ENCODE results near the gene IL6.
A peak's percentile ranks its signal among the peaks of the same experiment; 100 is the strongest.
"Not testable (repeated sequence)": the region's sequence is repeated elsewhere in the genome, so short reads cannot be mapped to it uniquely, and the experiment has no call there.

The IL6 gene

DNA sequence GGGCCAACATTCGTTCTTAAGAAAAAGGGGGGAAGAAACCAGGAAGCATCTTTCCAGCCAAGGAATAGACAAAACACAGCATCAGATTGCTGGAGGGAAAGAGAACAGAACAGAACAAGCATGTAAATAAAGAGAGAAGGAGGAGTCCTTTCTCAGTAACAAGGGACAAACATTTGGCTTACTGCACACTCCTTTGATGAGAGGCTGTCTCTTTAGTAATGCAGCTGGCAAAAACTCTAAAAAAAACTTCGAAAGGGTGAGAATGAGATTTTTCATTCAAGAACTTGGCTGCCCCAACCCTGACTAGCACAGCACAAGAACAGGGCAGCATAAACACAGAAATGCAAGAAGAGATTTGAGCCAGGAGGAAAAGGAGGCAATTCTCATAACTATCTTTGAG lies 38.9 kb upstream of the IL6 start:
- no peak overlapping the region for H3K4me3 ChIP-seq (ENCODE audit: low read length in 2 of 2)
- no peak overlapping the region for H3K18ac ChIP-seq (ENCODE audit: low read length)
- no peaks in the 10 kb centered on the region for H3K36me3 ChIP-seq (replicated peaks in 1 of 2; ENCODE audit: control insufficient read depth in 2 of 2, insufficient read depth in 2 of 2, low read length in 2 of 2)
- no peak overlapping the region for H3K23ac ChIP-seq (ENCODE audit: low read depth, low read length, poor library complexity)
- no peak overlapping the region for H4K8ac ChIP-seq (ENCODE audit: low read depth, low read length)
- H3K4me1 ChIP-seq (ENCODE audit: control insufficient read depth in 2 of 2, insufficient read depth in 1 of 2, low read depth in 1 of 2, low read length in 2 of 2) = no peaks in the 10 kb centered on the region
- no CpG with 5 or more reads among the region's 2 CpGs for WGBS, 2 donors (ENCODE audit: extremely low coverage in 2 of 2, insufficient read length in 2 of 2, insufficient replicate concordance in 1 of 2)
- no peak overlapping the region for H3K4me2 ChIP-seq (ENCODE audit: insufficient read depth, low read length, poor library complexity, severe bottlenecking)
- no peaks in the 10 kb centered on the region for H3K27me3 ChIP-seq (ENCODE audit: control insufficient read depth in 3 of 3, insufficient read depth in 3 of 3, low read depth in 1 of 3, low read length in 3 of 3)
- no peak overlapping the region for H2BK12ac ChIP-seq (ENCODE audit: low read length)
- no peak overlapping the region for H2BK15ac ChIP-seq (ENCODE audit: low read length)
- no peak for DNase-seq (ENCODE audit: low spot score)
- H2AK5ac ChIP-seq (ENCODE audit: low read depth, low read length) = no peak overlapping the region
- H3K14ac ChIP-seq (ENCODE audit: low read length) = no peak overlapping the region
- no peak overlapping the region for H2BK120ac ChIP-seq (ENCODE audit: low read depth, low read length)
- H2BK5ac ChIP-seq (ENCODE audit: low read length) = no peak overlapping the region
- H2AFZ ChIP-seq (ENCODE audit: low read length) = no peak overlapping the region
- H3K9me3 ChIP-seq (replicated peaks in 1 of 2; ENCODE audit: control insufficient read depth in 2 of 2, insufficient read depth in 1 of 2, low read depth in 1 of 2, low read length in 2 of 2) = no peaks in the 10 kb centered on the region
- H3K9ac ChIP-seq (ENCODE audit: low read depth, low read length, poor library complexity) = no peak overlapping the region
- no peak overlapping the region for H3K27ac ChIP-seq (replicated peaks; ENCODE audit: low read length)
- H3K4ac ChIP-seq (ENCODE audit: low read length) = no peak overlapping the region
- H4K91ac ChIP-seq (ENCODE audit: low read depth, low read length, poor library complexity) = no peak overlapping the region
- no peaks in the 10 kb centered on the region for H3K79me1 ChIP-seq (ENCODE audit: low read depth, low read length)

DNA sequence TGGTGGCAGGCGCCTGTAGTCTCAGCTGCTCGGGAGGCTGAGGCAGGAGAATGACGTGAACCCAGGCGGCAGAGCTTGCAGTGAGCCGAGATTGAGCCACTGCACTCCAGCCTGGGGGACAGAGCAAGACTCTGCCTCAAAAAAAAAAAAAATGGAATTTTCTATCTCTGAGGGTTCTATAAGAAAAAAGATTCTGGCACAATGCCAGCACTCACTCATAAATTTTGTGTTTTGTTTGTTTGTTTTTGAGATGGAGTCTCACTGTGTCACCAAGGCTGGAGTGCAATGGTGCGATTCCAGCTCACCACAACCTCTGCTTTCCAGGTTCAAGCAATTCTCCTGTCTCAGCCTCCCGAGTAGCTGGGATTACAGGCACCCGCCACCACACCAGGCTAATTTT lies 38.1 kb upstream of the IL6 start:
- H3K27me3 ChIP-seq (ENCODE audit: control insufficient read depth in 3 of 3, insufficient read depth in 3 of 3, low read depth in 1 of 3, low read length in 3 of 3); H3K4ac ChIP-seq (ENCODE audit: low read length); H4K8ac ChIP-seq (ENCODE audit: low read depth, low read length); H3K23ac ChIP-seq (ENCODE audit: low read depth, low read length, poor library complexity); H3K9me3 ChIP-seq (replicated peaks in 1 of 2; ENCODE audit: control insufficient read depth in 2 of 2, insufficient read depth in 1 of 2, low read depth in 1 of 2, low read length in 2 of 2); H3K9ac ChIP-seq (ENCODE audit: low read depth, low read length, poor library complexity); H3K14ac ChIP-seq (ENCODE audit: low read length); H3K79me1 ChIP-seq (ENCODE audit: low read depth, low read length); H3K4me1 ChIP-seq (ENCODE audit: control insufficient read depth in 2 of 2, insufficient read depth in 1 of 2, low read depth in 1 of 2, low read length in 2 of 2); DNase-seq (ENCODE audit: low spot score); H2BK5ac ChIP-seq (ENCODE audit: low read length); H2AK5ac ChIP-seq (ENCODE audit: low read depth, low read length); H3K18ac ChIP-seq (ENCODE audit: low read length); H2BK15ac ChIP-seq (ENCODE audit: low read length); H2BK12ac ChIP-seq (ENCODE audit: low read length); H2BK120ac ChIP-seq (ENCODE audit: low read depth, low read length); H3K4me2 ChIP-seq (ENCODE audit: insufficient read depth, low read length, poor library complexity, severe bottlenecking); H3K4me3 ChIP-seq (ENCODE audit: low read length in 2 of 2); H3K36me3 ChIP-seq (replicated peaks in 1 of 2; ENCODE audit: control insufficient read depth in 2 of 2, insufficient read depth in 2 of 2, low read length in 2 of 2); H3K27ac ChIP-seq (replicated peaks; ENCODE audit: low read length); H2AFZ ChIP-seq (ENCODE audit: low read length); H4K91ac ChIP-seq (ENCODE audit: low read depth, low read length, poor library complexity): not testable (repeated sequence)
- WGBS, 2 donors (ENCODE audit: extremely low coverage in 2 of 2, insufficient read length in 2 of 2, insufficient replicate concordance in 1 of 2) = no CpG with 5 or more reads among the region's 8 CpGs

DNA sequence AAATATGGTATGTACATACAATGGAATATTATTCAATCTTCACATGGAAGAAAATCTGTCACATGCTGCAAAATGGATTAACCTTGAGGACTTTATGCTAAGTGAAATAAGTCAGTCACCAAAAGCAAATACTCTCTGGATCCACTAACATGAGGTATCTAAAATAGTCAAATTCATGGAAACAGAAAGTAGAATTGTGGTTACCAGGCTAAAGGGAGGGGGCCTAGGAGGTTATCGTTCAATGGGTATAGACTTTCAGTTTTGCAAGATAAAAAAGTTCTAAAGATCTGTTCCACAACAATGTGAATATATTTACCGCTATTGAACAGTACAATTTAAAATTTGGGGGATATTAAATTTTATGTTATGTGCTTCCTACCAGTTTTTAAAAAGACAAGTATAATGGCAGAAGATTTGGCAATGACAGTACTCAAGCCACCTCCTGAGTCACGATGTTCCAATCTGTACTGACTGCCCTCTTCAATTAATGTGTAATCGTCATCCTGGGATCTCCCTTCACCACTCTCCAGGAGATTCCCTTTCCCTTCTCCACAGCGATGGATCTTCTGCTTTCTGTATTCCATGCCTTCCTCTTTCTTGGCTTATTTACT lies 32.3 kb upstream of the IL6 start:
- no peak overlapping the region for H2BK5ac ChIP-seq (ENCODE audit: low read length)
- H3K27ac ChIP-seq (replicated peaks; ENCODE audit: low read length) = no peak overlapping the region
- H3K27me3 ChIP-seq (ENCODE audit: control insufficient read depth in 3 of 3, insufficient read depth in 3 of 3, low read depth in 1 of 3, low read length in 3 of 3) = no peaks in the 10 kb centered on the region
- no peak overlapping the region for H2BK12ac ChIP-seq (ENCODE audit: low read length)
- no peaks in the 10 kb centered on the region for H3K4me1 ChIP-seq (ENCODE audit: control insufficient read depth in 2 of 2, insufficient read depth in 1 of 2, low read depth in 1 of 2, low read length in 2 of 2)
- no peak for DNase-seq (ENCODE audit: low spot score)
- no peak overlapping the region for H3K4me2 ChIP-seq (ENCODE audit: insufficient read depth, low read length, poor library complexity, severe bottlenecking)
- no CpG with 5 or more reads among the region's 5 CpGs for WGBS, 2 donors (ENCODE audit: extremely low coverage in 2 of 2, insufficient read length in 2 of 2, insufficient replicate concordance in 1 of 2)
- H3K4ac ChIP-seq (ENCODE audit: low read length) = no peak overlapping the region
- no peak overlapping the region for H3K9ac ChIP-seq (ENCODE audit: low read depth, low read length, poor library complexity)
- no peaks in the 10 kb centered on the region for H3K79me1 ChIP-seq (ENCODE audit: low read depth, low read length)
- H3K4me3 ChIP-seq (ENCODE audit: low read length in 2 of 2) = no peak overlapping the region
- no peaks in the 10 kb centered on the region for H3K36me3 ChIP-seq (replicated peaks in 1 of 2; ENCODE audit: control insufficient read depth in 2 of 2, insufficient read depth in 2 of 2, low read length in 2 of 2)
- no peak overlapping the region for H2BK120ac ChIP-seq (ENCODE audit: low read depth, low read length)
- H3K23ac ChIP-seq (ENCODE audit: low read depth, low read length, poor library complexity) = no peak overlapping the region
- no peak overlapping the region for H2BK15ac ChIP-seq (ENCODE audit: low read length)
- H4K91ac ChIP-seq (ENCODE audit: low read depth, low read length, poor library complexity) = no peak overlapping the region
- H2AK5ac ChIP-seq (ENCODE audit: low read depth, low read length) = no peak overlapping the region
- peak overlapping the region; percentile 3 for H2AFZ ChIP-seq (ENCODE audit: low read length)
- H3K18ac ChIP-seq (ENCODE audit: low read length) = no peak overlapping the region
- H3K14ac ChIP-seq (ENCODE audit: low read length) = no peak overlapping the region
- no peak overlapping the region for H4K8ac ChIP-seq (ENCODE audit: low read depth, low read length)
- H3K9me3 ChIP-seq (replicated peaks in 1 of 2; ENCODE audit: control insufficient read depth in 2 of 2, insufficient read depth in 1 of 2, low read depth in 1 of 2, low read length in 2 of 2) = no peaks in the 10 kb centered on the region

DNA sequence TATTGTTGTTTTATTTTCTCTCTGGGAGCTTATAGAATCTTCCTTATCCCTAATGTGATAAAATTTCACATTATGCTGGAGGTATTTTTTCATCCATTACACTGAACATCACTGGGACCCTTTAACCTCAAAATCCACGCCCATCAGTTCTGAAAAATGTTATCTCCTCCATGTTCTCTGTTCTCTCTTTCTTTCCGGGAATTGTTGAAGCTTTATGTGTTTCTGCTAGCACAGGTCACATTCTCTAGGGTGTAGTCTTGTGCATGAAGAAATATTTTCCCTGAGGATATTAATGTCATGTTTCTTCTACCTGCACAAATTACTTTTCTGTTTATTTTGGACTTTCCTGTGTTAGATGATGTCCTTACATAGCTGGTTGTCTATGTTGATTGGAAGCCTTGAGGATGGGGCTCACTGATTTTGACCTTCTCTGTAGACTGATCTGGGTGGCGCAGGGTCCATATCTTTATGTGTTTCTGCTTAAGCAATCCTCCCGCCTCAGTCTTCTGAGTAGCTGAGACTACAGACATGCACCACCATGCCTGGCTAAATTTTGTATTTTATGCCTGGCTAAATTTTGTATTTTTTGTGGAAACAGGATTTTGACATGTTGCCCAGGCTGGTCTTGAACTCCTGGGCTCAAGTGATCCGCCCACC lies 31.4 kb upstream of the IL6 start:
- no peak for DNase-seq (ENCODE audit: low spot score)
- WGBS, 2 donors (ENCODE audit: extremely low coverage in 2 of 2, insufficient read length in 2 of 2, insufficient replicate concordance in 1 of 2) = no CpG with 5 or more reads among the region's 5 CpGs

More for the DNA sequence above, 31.4 kb upstream of the IL6 start:
- Histone ChIP-seq H3K79me1 (ENCODE audit: low read depth, low read length) (no peaks in the 10 kb centered on the region), H3K36me3 (replicated peaks in 1 of 2; ENCODE audit: control insufficient read depth in 2 of 2, insufficient read depth in 2 of 2, low read length in 2 of 2) (no peaks in the 10 kb centered on the region), H3K27ac (replicated peaks; ENCODE audit: low read length) (no peak overlapping the region), H2AFZ (ENCODE audit: low read length) (no peak overlapping the region), H2BK5ac (ENCODE audit: low read length) (no peak overlapping the region), H3K9me3 (replicated peaks in 1 of 2; ENCODE audit: control insufficient read depth in 2 of 2, insufficient read depth in 1 of 2, low read depth in 1 of 2, low read length in 2 of 2) (no peaks in the 10 kb centered on the region), H2BK120ac (ENCODE audit: low read depth, low read length) (no peak overlapping the region), H2AK5ac (ENCODE audit: low read depth, low read length) (no peak overlapping the region), H3K23ac (ENCODE audit: low read depth, low read length, poor library complexity) (no peak overlapping the region), H4K91ac (ENCODE audit: low read depth, low read length, poor library complexity) (no peak overlapping the region), H2BK15ac (ENCODE audit: low read length) (no peak overlapping the region), H3K9ac (ENCODE audit: low read depth, low read length, poor library complexity) (no peak overlapping the region), H3K4me1 (ENCODE audit: control insufficient read depth in 2 of 2, insufficient read depth in 1 of 2, low read depth in 1 of 2, low read length in 2 of 2) (no peaks in the 10 kb centered on the region), H3K18ac (ENCODE audit: low read length) (no peak overlapping the region), H3K27me3 (ENCODE audit: control insufficient read depth in 3 of 3, insufficient read depth in 3 of 3, low read depth in 1 of 3, low read length in 3 of 3) (no peaks in the 10 kb centered on the region), H3K4me2 (ENCODE audit: insufficient read depth, low read length, poor library complexity, severe bottlenecking) (no peak overlapping the region), H4K8ac (ENCODE audit: low read depth, low read length) (no peak overlapping the region), H3K4me3 (ENCODE audit: low read length in 2 of 2) (no peak overlapping the region), H3K4ac (ENCODE audit: low read length) (no peak overlapping the region), H2BK12ac (ENCODE audit: low read length) (no peak overlapping the region), H3K14ac (ENCODE audit: low read length) (no peak overlapping the region)

Measured in neuronal stem cell (in vitro differentiated cells).